Panc1 (cell line): ENCODE measurements around the gene PLA1A.

Experiments used
- SIN3A ChIP-seq: IDR thresholded peaks from 2 replicates; pipeline ENCODE4 v1.6.1; 2012; ENCODE audit warnings: low read depth, mild to moderate bottlenecking, low read length, moderate library complexity, borderline replicate concordance; ENCODE audit not compliant: insufficient read depth
- TCF7L2 ChIP-seq: IDR thresholded peaks from 2 replicates; pipeline ENCODE4 v1.6.1; 2011; ENCODE audit warnings: mild to moderate bottlenecking, low read depth, low read length, inconsistent platforms

DNA sequence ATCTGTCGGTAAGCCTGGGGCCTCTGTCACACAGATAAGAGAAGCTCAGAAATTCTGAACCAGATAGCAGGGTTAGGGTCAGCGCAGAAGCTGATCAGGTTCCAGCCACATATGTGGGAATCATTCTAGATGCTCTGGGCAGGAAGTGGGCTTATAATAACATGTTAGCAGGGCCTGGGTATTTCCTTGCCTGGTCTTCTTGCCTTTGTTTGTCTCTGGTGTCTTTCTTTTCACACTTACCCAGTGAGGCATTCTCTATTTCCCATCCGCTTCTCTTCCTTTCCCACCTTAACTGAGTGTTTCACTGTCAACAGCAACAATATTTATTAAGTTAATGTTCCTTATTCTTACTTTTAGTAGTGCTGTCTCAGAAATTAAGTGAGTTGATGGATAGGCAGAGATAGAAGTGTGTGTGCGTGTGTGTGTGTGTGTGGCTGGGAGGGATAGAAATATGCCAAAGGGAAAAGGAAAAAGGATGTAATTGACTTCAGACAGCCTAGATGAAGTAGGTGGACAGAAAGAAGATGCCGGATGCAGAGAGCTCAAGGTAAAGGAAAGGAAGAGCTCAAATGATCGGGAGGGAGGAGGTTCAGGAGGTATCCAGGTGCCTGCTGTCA, 2.0 kb downstream of the PLA1A start:
- TF ChIP-seq TCF7L2, result no peak
- no peak for TF ChIP-seq SIN3A
